Measurements from ENCODE around the gene RHEBL1. TPM values are rescaled to one million over a fixed set of nuclear protein-coding genes. Genes with fewer than 3 reads are reported as not detected.

Gene RHEBL1
- total RNA-seq, 2 donors from 2014 or later: 0.35 TPM; not detected in 1

- Histone ChIP-seq H3K27ac (no peak overlapping the region), H3K4me3 (no peak overlapping the region), H3K9me3 (no peaks in the 10 kb centered on the region), H3K27me3 (no peaks in the 10 kb centered on the region), H3K4me1 (no peaks in the 10 kb centered on the region), H3K36me3 (peaks cover 100% of the 10 kb centered on the region)
- no peak for DNase-seq (ENCODE audit: low spot score)
- TF ChIP-seq CTCF (IDR thresholded peaks at IDR 0.05): no peak
Measured at GRCh38 chr12:49049566-49050224, 20.1 kb downstream of the RHEBL1 start.

GRCh38 chr12:49048953-49049352 lies 20.8 kb downstream of the RHEBL1 start:
- no peak for DNase-seq (ENCODE audit: low spot score)
- Histone ChIP-seq H3K9me3 (no peaks in the 10 kb centered on the region), H3K4me3 (no peak overlapping the region), H3K36me3 (peaks cover 100% of the 10 kb centered on the region), H3K27ac (no peak overlapping the region), H3K4me1 (no peaks in the 10 kb centered on the region), H3K27me3 (no peaks in the 10 kb centered on the region)
- no peak for TF ChIP-seq CTCF (IDR thresholded peaks at IDR 0.05)

- peaks cover 100% of the 10 kb centered on the region for H3K36me3 ChIP-seq
- H3K4me1 ChIP-seq: no peaks in the 10 kb centered on the region
- H3K9me3 ChIP-seq: no peaks in the 10 kb centered on the region
- TF ChIP-seq CTCF (IDR thresholded peaks at IDR 0.05): no peak
- no peaks in the 10 kb centered on the region for H3K27me3 ChIP-seq
- H3K27ac ChIP-seq: no peak overlapping the region
- DNase-seq (ENCODE audit: low spot score): no peak
- H3K4me3 ChIP-seq: no peak overlapping the region
Measured at GRCh38 chr12:49046129-49046895, 23.5 kb downstream of the RHEBL1 start.

- no peak for DNase-seq (ENCODE audit: low spot score)
- no peak for TF ChIP-seq CTCF (IDR thresholded peaks at IDR 0.05)
- Histone ChIP-seq H3K27ac (no peak overlapping the region), H3K27me3 (no peaks in the 10 kb centered on the region), H3K4me1 (no peaks in the 10 kb centered on the region), H3K36me3 (peaks cover 100% of the 10 kb centered on the region), H3K4me3 (no peak overlapping the region), H3K9me3 (no peaks in the 10 kb centered on the region)
Measured at GRCh38 chr12:49044660-49045059, 25.1 kb downstream of the RHEBL1 start.

- no peak overlapping the region for H3K27ac ChIP-seq
- H3K4me3 ChIP-seq: no peak overlapping the region
- DNase-seq (ENCODE audit: low spot score): no peak
- no peaks in the 10 kb centered on the region for H3K27me3 ChIP-seq
- peaks cover 100% of the 10 kb centered on the region for H3K36me3 ChIP-seq
- H3K4me1 ChIP-seq: no peaks in the 10 kb centered on the region
- H3K9me3 ChIP-seq: no peaks in the 10 kb centered on the region
- peak; percentile 52 to 69 for TF ChIP-seq CTCF (IDR thresholded peaks at IDR 0.05)
Measured at GRCh38 chr12:49043856-49044258, 25.9 kb downstream of the RHEBL1 start.
